NCI-H82 treated with DMSO at 0.1 percent for 48 hours (cell line): Measurements from ENCODE around the gene CABP2.
A peak's percentile ranks its signal among the peaks of the same experiment; 100 is the strongest.

Experiments used
- DNase-seq: peaks from one replicate; lab custom pipeline; 2025; ENCODE audit not compliant: unreplicated experiment; lab: John Stamatoyannopoulos, UW

CABP2 gene

GRCh38 chr11:67508486-67509121 lies 14.6 kb downstream of the CABP2 start:
- peak; percentile 85 for DNase-seq

- peak; percentile 88 for DNase-seq
Observed at GRCh38 chr11:67507864-67508485, 15.3 kb downstream of the CABP2 start, which contains the start of gene CDK2AP2. TSS of gene CDK2AP2 (minus strand) at chr11:67508162. CDS start at chr11:67508082, 80 bp downstream.

- DNase-seq: no peak
Observed at GRCh38 chr11:67507242-67507863, 15.9 kb downstream of the CABP2 start.

GRCh38 chr11:67506426-67507051 lies 16.7 kb downstream of the CABP2 start:
- no peak for DNase-seq

- DNase-seq: peak; percentile 5
Observed at GRCh38 chr11:67505605-67506396, 17.4 kb downstream of the CABP2 start.

- DNase-seq: peak; percentile 3
Observed at GRCh38 chr11:67504950-67505581, 18.2 kb downstream of the CABP2 start, which contains the start of gene PITPNM1. TSS of gene PITPNM1 (minus strand) at chr11:67505363. CDS start at chr11:67504180, 1,183 bp downstream.

- no peak for DNase-seq
Observed at GRCh38 chr11:67504005-67504949, 19.0 kb downstream of the CABP2 start.

- DNase-seq: peak; percentile 58
Observed at GRCh38 chr11:67503119-67504004, 19.9 kb downstream of the CABP2 start.

- DNase-seq: no peak
Observed at GRCh38 chr11:67502328-67502979, 20.8 kb downstream of the CABP2 start.

- DNase-seq: no peak
Observed at GRCh38 chr11:67501854-67502253, 21.4 kb downstream of the CABP2 start.

GRCh38 chr11:67500831-67501715 lies 22.2 kb downstream of the CABP2 start:
- no peak for DNase-seq

- no peak for DNase-seq
Observed at GRCh38 chr11:67500484-67500821, 22.8 kb downstream of the CABP2 start.

- no peak for DNase-seq
Observed at GRCh38 chr11:67499808-67500483, 23.3 kb downstream of the CABP2 start.

- no peak for DNase-seq
Observed at GRCh38 chr11:67498544-67498972, 24.7 kb downstream of the CABP2 start.

- no peak for DNase-seq
Observed at GRCh38 chr11:67497656-67498291, 25.5 kb downstream of the CABP2 start.

GRCh38 chr11:67496113-67496512 lies 27.1 kb downstream of the CABP2 start:
- DNase-seq: no peak
